SIG-M5 treated with dmso at 0.1 percent for 504 hours (cell line): ENCODE data around the gene ALKBH6.

Source experiments
- DNase-seq: peaks from one replicate; lab custom pipeline; 2025; ENCODE audit not compliant: unreplicated experiment; lab: John Stamatoyannopoulos, UW

Gene ALKBH6

DNA sequence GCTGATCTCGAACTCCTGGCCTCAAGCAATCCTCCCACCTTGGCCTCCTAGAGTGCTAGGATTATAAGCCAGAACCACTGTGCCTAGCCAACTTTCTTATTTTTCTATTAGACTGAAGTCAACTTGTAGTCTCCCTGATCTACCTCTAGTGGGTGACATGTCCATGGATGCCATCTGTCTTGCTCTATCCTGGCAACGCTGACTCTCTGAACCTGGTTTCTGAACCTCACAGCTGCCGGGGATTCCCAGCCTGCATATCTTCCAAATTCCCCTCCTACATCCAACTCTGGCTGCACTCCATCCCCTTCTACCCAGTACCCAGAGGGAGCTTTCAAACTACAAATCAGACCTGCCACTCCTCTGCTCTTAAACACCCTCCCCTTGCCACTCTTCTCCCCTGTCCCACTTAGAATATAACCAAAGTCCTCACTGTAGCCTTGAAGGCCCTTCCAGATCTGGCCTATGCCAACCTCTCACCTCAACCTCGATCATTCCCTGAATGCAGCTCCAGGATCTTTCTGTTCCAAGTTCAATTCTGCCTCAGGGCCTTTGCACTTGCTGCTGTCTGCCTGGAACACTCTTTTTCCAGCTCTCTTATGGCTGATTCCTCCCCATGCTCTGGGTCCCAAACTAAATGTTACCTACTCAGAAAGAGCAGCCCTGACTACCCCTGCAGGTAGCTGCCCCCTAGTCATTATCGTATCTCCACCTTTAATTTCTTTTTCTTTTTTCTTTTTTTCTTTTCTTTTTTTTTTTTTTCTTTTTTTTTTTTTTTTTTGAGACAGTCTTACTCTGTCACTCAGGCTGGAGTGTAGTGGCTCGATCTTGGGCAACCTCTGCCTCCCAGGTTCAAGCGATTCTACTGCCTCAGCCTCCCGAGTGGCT is 16.5 kb upstream of the ALKBH6 start:
- DNase-seq, result no peak

DNA sequence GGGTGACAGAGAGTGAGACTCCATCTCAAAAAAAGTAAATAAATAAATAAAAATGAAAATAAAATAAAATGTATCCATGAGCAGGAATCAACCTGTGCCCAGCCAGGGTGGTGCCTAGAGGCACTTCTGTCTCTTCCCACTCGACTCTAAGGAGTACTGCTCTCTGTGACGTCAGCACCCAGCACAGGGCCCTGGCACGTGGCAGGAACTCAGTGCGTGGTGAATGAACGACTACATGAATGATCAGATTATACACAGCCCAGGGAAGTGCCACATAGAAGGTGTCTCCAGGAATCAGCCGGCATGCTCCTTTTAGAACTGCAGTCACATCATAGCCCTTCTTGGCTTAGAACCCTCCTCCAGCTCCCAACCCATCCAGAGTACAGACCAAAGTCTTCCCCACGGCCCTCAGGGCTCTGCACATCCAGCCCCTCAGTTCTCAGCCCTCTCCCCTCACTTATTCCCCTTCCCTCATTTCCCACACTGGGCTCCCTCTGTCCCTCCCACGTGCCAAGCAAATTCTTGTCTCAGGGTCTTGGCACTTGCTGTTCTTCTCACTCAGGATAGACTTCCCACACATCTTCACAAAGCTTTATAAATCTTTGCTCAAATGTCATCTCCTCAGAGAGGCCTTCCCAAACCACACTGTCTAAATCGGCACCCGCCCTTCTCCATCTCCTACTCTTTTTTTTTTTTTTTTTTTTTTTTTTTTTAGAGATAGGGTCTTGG is 14.5 kb upstream of the ALKBH6 start:
- DNase-seq, result no peak

DNA sequence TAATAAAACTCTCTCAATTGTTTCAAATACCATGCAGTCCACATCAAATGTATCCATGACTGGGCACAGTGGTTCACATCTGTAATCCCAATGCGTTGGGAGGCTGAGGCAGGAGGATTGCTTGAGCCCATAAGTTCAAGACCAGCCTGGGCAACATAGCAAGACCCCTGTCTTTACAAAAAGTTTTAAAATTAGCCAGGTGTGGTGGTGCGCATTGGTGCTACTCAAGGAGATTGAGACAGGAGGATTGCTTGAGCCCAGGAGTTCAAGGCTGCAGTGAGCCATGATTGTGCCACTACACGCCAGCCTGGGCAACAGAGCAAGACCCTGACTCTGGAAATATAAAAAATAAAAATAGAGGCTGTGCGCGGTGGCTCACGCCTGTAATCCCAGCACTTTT is 13.7 kb upstream of the ALKBH6 start:
- DNase-seq, result no peak

DNA sequence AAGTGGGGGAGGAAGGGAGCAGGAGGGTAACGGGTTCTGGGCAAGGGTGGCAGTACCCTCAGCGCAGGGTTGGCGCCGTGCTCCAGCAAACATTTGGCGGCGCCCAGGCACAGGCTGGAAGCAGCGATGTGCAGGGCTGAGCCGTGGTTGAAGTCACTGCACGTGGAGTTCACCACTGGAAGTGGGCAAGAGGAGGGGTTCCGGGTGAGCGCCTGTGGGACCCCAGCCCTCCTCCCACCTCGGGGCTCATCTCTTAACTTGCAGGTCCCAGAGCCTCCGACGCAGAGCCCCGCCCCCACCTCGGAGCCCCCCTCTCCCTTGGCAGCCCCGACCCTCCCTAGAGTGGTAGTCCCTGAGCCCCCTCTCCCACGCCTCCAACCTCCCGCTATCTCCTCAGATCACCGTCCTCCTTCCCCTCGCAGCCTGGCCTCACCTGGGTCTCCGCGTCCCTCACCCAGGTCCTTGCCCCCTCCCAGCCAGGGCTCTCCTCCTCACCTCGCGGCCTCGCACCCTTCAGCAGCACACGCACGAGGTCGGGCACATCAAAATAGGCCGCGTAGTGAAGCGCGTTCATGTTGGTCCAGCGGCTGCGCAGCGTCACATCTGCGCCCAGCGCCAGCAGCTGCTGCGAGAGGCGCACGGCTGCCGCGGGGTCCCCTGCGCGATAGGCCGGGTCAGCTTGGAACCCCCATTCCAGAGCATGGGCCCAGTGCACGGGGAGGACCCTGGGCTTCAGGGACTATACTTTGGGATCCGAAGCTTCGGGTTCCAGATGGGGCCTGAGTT is 12.3 kb upstream of the ALKBH6 start:
- DNase-seq, result no peak

DNA sequence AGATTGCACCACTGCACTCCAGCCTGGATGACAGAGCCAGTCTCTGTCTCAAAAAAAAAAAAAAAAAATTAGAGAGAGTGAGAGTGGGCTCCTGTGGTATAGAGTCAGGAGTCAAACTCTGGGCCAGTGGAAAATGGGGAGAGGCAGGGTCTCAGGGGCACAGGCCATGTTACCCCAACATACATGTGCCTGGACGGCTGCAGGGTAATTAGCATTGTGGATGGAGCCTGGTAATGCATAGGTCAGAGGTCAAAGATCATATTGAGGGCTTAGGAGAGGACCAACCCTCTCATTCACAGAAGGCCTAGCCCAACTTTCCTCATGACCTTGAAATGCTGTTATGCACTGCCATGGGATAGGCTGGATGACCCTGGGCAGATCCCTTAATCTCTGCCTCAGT is 11.5 kb upstream of the ALKBH6 start:
- no peak for DNase-seq

DNA sequence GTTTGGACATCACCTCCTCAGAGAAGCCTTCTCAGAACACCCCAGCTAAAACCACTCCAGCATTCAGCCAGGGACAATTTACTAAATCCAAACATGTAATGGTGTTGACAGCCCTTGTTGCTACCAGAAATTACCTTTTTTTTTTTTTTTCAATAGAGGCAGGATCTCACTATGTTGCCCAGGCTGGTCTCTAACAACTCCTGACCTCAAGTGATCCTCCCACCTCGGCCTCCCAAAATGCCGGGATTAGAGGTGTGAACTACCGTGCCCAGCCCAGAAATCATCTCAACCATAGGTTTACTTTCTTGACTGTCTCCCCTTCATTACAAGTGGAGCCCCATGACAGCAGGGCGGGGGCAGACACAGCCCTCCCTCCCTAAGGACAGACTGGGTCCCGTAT is 9.4 kb upstream of the ALKBH6 start:
- no peak for DNase-seq

DNA sequence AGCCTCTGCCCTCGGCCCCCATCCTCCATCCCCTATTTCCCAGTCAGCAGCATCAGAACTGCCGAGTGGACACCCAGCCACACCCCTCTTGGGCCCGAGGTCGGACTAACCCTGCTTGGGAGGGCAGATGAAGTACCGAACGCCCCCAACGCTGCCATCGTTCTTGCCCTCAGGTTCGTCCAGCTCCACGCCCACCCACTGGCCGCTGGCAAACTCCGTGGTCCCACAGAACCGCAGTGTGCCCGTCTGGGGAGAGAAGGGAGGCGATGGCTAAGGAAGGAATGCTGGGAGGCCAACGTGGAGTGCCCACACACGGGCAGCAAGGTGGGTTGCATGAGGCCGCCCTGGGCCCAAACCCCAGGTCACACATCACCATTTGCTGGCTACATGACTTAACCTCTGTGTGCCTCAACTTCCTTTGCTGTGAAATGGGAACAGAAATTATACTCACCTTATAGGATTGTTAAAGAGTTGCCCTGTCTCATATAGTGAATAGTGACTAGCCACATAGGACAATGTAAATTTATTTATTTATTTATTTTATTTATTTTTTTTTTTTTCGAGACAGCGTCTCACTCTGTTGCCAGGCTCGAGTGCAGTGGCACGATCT is 5.2 kb upstream of the ALKBH6 start:
- no peak for DNase-seq

DNA sequence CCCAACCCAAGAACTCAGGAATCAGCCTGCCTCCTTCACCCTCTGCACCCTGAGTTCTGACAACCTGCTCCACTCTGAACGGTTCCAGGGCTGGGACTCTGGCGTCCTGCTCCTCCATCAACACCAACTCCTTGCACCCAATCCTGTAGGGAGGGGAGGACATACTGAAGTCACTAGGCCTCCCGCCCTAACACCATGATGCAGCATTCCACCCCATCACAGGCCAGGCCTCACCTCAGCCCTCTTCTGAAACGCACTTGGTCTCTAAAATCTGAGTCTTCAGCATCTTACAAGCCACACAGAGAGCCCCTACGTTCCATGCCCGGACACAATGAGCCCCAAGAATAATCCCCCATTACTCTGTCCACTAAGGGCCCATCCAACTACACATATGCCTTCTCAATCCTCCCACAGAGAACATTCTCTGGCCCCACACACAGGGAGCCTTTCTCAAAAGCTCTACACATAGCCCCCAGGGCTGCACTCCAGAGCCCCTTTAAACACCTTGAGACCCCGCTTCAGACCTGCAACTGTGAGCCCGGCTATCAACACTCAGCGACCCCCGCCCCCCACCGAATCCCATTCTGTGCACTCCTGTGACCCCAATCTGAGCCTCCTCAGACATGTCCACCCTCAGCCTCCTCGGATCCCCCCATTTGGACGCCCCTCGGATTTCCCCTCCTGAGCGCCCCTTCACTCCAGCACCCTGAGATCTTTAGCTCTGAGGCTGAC is 567 bp downstream of the ALKBH6 start:
- DNase-seq, result no peak

DNA sequence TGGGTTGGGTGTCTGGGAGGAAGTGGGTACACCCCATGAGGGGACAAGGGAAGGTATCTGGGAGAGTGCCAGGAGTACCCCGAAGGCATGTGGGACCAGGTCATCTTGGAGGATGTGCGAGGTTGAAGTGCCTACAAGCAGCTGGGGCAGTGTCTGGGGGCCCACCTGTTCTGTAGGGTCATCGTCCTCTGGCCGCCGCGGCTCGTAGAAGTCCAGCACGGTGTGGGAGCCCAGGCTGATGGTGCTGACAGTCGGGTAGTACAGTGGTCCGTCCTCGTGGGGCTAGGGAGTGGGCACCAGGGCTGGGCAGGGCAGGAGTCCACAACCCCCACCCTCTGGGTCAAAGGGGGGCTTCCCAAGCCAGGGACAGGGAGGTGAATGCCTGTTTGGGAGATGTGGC is 3.6 kb downstream of the ALKBH6 start:
- DNase-seq, result no peak

DNA sequence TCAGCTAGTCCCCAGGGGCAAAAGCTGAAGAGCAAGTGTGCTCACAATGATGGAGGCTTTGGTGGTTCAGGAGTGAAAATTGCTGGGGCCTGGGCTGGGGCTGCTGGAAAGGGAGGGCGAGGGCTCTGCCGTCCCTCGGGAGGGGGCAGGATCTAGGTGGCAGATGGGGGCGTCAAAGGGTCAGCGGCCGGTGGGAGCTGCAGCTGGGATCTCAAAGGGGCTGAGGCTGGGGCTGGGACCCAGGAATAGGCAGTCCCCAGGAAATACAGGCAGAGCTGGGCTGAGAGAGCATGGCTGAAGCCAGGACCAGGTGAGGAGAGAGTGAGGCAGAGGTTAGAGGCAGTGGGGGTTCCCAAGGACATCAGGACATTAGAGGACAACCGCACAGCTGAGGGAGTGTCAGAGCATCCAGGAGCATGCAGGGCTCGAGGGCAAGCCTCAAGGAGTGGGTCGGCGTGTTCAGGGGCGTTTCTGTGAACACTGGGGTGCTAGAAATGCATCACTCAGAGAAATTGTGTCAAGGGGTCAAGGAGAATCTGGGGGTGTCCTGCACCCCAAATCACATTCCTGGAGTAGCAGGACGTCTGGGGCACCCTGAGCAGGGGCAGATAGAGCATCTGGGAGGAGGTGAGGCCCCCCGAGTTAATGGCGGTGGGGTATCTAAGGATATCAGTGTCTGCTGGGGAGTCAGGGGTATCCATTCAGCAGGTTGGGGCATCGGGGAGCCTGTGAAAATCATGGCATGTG is 4.2 kb downstream of the ALKBH6 start:
- no peak for DNase-seq

DNA sequence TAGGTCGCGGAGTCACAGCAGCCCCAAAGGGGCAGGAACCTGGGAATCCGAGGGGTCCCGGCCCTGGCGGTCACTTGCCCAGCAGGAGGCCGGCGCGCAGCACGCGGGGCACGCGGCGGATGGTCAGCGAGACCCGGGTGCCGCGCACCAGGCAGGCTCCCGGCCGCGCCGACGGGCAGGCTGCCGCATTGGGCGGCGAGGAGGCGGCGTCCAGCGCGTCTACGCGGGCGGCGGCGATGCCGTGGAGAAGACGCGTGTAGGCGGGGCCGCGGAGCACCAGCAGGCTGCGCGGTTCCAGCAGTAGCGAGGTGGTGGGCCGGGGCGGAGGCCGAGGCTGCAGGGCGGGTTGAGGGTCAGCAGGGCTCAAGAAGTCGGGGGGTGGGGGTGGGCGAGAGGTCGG is 4.8 kb downstream of the ALKBH6 start:
- DNase-seq, result no peak

DNA sequence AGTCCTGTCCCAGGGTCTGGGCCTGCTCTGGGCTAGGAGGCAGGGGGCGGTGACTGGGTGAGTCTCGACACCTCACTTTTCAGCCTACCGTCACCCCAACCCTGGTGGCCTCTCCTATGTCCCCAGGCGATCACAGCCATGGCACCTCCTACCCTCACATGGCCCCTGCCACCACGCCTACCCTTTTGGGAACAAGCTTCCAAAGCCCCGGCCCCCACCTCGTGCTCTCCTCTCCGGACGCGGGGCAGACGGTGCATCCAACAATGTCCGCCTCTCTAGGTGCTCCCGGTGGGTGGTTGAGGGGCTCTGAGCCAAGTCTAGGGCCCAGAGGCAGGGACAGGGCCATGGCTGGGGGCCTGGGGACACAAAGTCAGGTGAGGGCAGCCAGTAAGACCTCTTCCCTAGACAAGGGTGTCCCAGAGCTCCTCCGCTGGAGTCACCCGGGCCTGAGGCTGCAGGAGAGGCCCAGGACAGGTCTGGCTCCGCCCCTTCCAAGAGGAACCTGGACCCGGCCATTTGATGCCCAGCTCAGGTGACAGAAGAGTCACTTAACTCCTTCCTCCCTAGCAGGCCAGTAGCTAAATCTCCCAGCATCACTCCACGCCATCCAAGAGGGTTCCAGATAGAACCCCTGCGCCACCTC is 5.6 kb downstream of the ALKBH6 start, which contains the start of gene SYNE4:
Gene SYNE4, minus strand, starts transcription at position 478 of the 643 bp plus-strand sequence. Its CDS starts 132 bp downstream, at position 346.
- peak; percentile 40 for DNase-seq

DNA sequence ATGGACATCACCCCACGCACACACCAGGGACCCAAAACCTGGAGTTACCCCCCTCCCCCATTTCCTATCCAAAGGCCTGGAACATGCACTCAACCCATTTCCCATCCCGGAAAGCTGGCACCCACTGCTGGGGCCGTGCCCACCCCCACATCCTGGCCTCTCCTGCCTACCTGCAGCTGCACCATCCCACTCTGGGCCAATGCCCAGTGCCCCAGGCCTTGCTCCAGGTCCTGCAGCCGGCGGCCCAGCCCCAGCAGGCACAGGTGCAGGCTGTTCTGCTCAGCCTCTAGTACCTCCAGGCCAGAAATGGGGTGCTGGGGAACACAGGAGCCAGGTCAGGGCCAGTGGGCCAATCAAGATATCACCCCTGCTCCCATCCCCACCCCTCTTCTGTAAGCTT is 7.1 kb downstream of the ALKBH6 start:
- no peak for DNase-seq

DNA sequence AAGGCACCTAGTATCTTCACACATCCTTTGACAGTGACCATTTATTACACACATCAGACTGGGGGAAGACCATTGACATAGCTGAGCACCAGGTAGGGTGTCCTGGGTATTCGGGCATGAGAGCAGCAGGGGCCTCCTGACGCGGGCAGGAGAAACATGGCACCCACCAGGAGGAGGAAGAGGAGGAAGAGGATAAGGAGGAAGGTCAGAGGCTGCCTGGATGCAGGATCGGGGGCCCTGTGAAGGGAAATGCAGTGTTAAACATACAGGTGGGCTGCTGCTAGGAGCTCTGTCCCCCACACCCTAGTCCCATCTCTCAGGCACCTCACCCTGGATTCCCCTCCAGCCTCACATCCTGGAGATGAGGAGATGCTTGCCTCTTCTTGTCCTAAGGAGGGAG is 10.7 kb downstream of the ALKBH6 start:
- DNase-seq, result no peak

DNA sequence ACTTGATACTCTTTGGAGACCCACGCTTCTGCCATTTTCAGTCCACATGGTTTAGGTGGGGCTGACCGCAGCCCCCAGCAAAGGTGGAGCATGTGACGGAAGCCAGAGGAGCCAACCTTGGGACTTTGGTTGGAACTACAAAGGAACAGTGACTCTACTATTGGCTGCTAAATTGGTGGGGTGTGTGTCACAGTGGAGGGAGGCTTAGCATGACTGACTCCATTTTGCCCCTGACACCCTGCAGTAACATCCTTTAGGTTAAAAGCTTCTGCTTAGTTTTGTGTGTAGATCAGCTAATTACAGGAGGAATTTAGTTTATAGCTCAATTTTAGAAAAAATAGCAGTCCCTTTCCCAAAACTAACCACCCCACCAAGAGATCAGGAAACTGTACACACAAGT is 12.4 kb downstream of the ALKBH6 start:
- no peak for DNase-seq

DNA sequence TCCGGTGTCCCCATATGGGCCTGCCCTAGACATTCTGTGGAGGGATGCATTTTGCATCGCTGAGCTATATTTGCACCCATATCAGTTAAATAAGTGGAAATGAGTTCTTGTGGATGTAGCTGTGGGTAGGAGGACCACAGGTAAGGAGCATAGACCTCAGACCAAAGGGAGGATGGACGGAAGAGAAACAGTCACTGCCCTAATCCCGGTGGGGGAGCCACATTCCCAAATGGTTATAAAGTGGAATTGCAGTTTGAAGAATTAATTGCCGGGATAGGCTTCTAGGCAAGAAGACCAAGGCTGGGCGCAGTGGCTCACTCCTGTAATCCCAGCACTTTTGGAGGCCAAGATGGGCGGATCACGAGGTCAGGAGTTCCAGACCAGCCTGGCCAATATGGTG is 17.2 kb downstream of the ALKBH6 start:
- no peak for DNase-seq

DNA sequence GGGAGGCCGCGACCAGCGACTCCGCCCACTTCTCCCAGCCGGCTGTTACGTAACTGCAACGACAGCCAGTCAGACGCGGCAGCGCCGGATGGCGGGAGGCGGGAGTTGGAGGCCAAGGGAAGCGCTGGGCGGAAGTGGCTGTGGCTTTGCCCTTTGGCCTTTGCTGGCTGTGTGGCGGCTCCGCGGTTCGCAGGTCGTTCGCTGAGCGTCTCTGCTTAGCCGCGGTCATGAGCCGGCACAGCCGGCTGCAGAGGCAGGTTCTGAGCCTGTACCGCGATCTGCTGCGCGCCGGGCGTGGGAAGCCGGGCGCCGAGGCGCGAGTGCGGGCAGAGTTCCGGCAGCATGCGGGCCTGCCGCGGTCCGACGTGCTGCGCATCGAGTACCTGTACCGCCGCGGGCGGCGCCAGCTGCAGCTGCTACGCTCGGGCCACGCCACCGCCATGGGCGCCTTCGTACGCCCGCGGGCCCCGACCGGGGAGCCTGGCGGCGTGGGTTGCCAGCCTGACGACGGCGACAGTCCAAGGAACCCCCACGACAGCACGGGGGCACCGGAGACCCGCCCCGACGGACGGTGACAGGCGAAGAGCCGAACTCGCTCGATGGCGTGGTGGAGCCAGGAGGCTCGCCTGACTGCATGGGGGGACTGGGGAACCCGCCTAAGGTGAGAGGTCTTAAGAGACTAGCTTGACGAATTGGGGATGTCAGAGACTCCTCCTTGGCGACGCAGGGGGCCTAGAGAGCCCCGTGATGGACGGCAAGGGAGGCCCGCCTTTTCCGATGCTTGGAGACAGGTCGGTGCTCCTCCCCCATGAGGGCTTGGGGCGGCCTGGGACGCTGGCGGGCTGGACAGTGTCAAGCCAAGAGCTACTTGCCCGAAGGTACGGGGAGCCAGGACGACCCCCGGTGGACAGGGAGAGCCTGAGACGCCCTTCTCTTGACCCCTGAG is 18.7 kb downstream of the ALKBH6 start, which contains the start of gene SDHAF1:
Gene SDHAF1, plus strand, starts transcription at position 141 of the 946 bp plus-strand sequence. Its CDS starts 87 bp downstream, at position 228.
- DNase-seq, result peak; percentile 90
